IMR-90 (cell line): ENCODE measurements around the gene SYPL1. TPM values are rescaled to one million over a fixed set of nuclear protein-coding genes. Genes with fewer than 3 reads are reported as not detected.

Experiments used
- ATAC-seq: fragments of 200-7000 bp; cut with Tn5 transposase; 2 replicates; pipeline ENCODE4 v1.9.1; 2020; ENCODE audit warnings: low read depth, mild to moderate bottlenecking, moderate library complexity
- BruUV-seq: library from RNA; stranded (reverse); fragments of 400-500 nt; replicated peaks from 2 replicates; lab custom pipeline; 2021; lab: Mats Ljungman, UMichigan
- CTCF ChIA-PET: fragments of 300-600 bp; formaldehyde crosslinking; extraction: SDS; loops from one replicate; lab custom pipeline; 2021; ENCODE audit warnings: antibody characterized with exemption; lab: Yijun Ruan, JAX
- POLR2A ChIA-PET: fragments of 300-600 bp; sonication (Branson Sonifier 250); formaldehyde crosslinking; loops from one replicate; lab custom pipeline; 2022; ENCODE audit warnings: antibody characterized with exemption; ENCODE audit not compliant: unreplicated experiment; lab: Charles Lee
- DNase-seq: peaks from one replicate; pipeline ENCODE4 v3.0.0; 2013
- H2AFZ ChIP-seq: replicated peaks from 2 replicates; pipeline ENCODE3; 2013; ENCODE audit warnings: low read length, mild to moderate bottlenecking; ENCODE audit not compliant: poor library complexity
- H2AK5ac ChIP-seq: 2 replicates; pipeline ENCODE4 v1.6.1; 2013; ENCODE audit warnings: low read depth, low read length, inconsistent platforms
- H2AK9ac ChIP-seq: replicated peaks from 2 replicates; pipeline ENCODE3; 2013; ENCODE audit warnings: mild to moderate bottlenecking, low read depth, low read length, moderate library complexity; ENCODE audit not compliant: poor library complexity
- H2BK120ac ChIP-seq: 2 replicates; pipeline ENCODE4 v1.6.1; 2013; ENCODE audit warnings: low read depth, low read length, inconsistent platforms
- H2BK15ac ChIP-seq: 3 replicates; pipeline ENCODE4 v1.6.1; 2013; ENCODE audit warnings: low read depth, low read length, inconsistent platforms
- H2BK20ac ChIP-seq: 2 replicates; pipeline ENCODE4 v1.6.1; 2013; ENCODE audit warnings: low read depth, mild to moderate bottlenecking, inconsistent platforms, low read length, moderate library complexity
- H2BK5ac ChIP-seq: 2 replicates; pipeline ENCODE4 v1.6.1; 2013; ENCODE audit warnings: mild to moderate bottlenecking, low read depth, low read length, inconsistent platforms; ENCODE audit not compliant: poor library complexity, severe bottlenecking
- H3K14ac ChIP-seq: replicated peaks from 2 replicates; pipeline ENCODE4 v1.6.1; 2013; ENCODE audit warnings: low read depth, low read length, inconsistent platforms
- H3K18ac ChIP-seq: 2 replicates; pipeline ENCODE4 v1.6.1; 2013; ENCODE audit warnings: low read depth, low read length, control low read depth
- H3K23ac ChIP-seq: 2 replicates; pipeline ENCODE4 v1.6.1; 2013; ENCODE audit warnings: low read depth, low read length, inconsistent platforms
- H3K27ac ChIP-seq: 2 replicates; pipeline ENCODE4 v1.5.1; 2013; ENCODE audit warnings: mild to moderate bottlenecking, control low read depth, low read length; ENCODE audit not compliant: insufficient read depth
- H3K27me3 ChIP-seq: 2 replicates; pipeline ENCODE4 v1.6.1; 2013; ENCODE audit warnings: low read length; ENCODE audit not compliant: control insufficient read depth, insufficient read depth
- H3K36me3 ChIP-seq: 2 replicates; pipeline ENCODE4 v1.6.1; 2013; ENCODE audit warnings: low read length, mixed read lengths; ENCODE audit not compliant: control insufficient read depth, insufficient read depth
- H3K4ac ChIP-seq: 2 replicates; pipeline ENCODE4 v1.6.1; 2013; ENCODE audit warnings: low read depth, low read length, inconsistent platforms
- H3K4me1 ChIP-seq: 2 replicates; pipeline ENCODE4 v1.6.1; 2013; ENCODE audit warnings: low read length, mixed read lengths; ENCODE audit not compliant: control insufficient read depth, insufficient read depth
- H3K4me2 ChIP-seq: 2 replicates; pipeline ENCODE4 v1.6.1; 2013; ENCODE audit warnings: low read depth, mild to moderate bottlenecking, control low read depth, low read length, moderate library complexity
- H3K4me3 ChIP-seq: 2 replicates; pipeline ENCODE4 v1.5.1; 2013; ENCODE audit warnings: low read depth, mild to moderate bottlenecking, control low read depth, low read length, moderate library complexity; ENCODE audit not compliant: insufficient read depth
- H3K56ac ChIP-seq: 2 replicates; pipeline ENCODE4 v1.6.1; 2013; ENCODE audit warnings: low read length, inconsistent platforms; ENCODE audit not compliant: insufficient read depth; ENCODE audit errors: extremely low read depth
- H3K79me1 ChIP-seq, 2 experiments: 2 replicates each; pipeline ENCODE4 v1.6.1; 2013; ENCODE audit warnings: low read length in 2 of 2, inconsistent platforms in 1 of 2, low read depth in 1 of 2
- H3K9ac ChIP-seq: 2 replicates; pipeline ENCODE4 v1.6.1; 2013; ENCODE audit warnings: low read depth, low read length, control low read depth
- H3K9me1 ChIP-seq: 2 replicates; pipeline ENCODE4 v1.6.1; 2013; ENCODE audit warnings: low read length, inconsistent platforms; ENCODE audit not compliant: insufficient read depth
- H3K9me3 ChIP-seq: 2 replicates; pipeline ENCODE4 v1.6.1; 2013; ENCODE audit warnings: low read length; ENCODE audit not compliant: control insufficient read depth, insufficient read depth
- H4K20me1 ChIP-seq: 2 replicates; pipeline ENCODE4 v1.6.1; 2013; ENCODE audit warnings: low read length, inconsistent platforms; ENCODE audit not compliant: insufficient read depth
- H4K5ac ChIP-seq: 2 replicates; pipeline ENCODE4 v1.6.1; 2013; ENCODE audit warnings: mild to moderate bottlenecking, low read depth, low read length, control low read depth
- H4K8ac ChIP-seq, 2 experiments: 2 replicates each; pipeline ENCODE4 v1.6.1; 2013; ENCODE audit warnings: low read depth in 2 of 2, low read length in 2 of 2, control low read depth in 1 of 2, inconsistent platforms in 1 of 2
- H4K91ac ChIP-seq: 2 replicates; pipeline ENCODE4 v1.6.1; 2013; ENCODE audit warnings: low read depth, low read length, inconsistent platforms; ENCODE audit not compliant: insufficient read depth
- BHLHE40 ChIP-seq: fragments of 150-350 bp; IDR thresholded peaks from 2 replicates; pipeline ENCODE4 v1.6.1; 2016; ENCODE audit warnings: mild to moderate bottlenecking, low read depth, low read length
- CEBPB ChIP-seq: IDR thresholded peaks from 2 replicates; pipeline ENCODE4 v1.6.1; 2012; ENCODE audit warnings: low read depth, low read length, improper control_type of control experiment
- CHD1 ChIP-seq: IDR thresholded peaks from 2 replicates; pipeline ENCODE4 v1.6.1; 2012; ENCODE audit warnings: low read depth, low read length, improper control_type of control experiment
- CTCF ChIP-seq: conservative IDR thresholded peaks from 2 replicates; pipeline ENCODE4 v1.5.1; 2012; ENCODE audit warnings: mild to moderate bottlenecking, low read depth, low read length, improper control_type of control experiment
- ELK1 ChIP-seq: fragments of 150-350 bp; IDR thresholded peaks from 2 replicates; pipeline ENCODE4 v1.6.1; 2016; ENCODE audit warnings: low read depth, mild to moderate bottlenecking, low read length, moderate library complexity, borderline replicate concordance
- FOS ChIP-seq: fragments of 150-350 bp; IDR thresholded peaks from 2 replicates; pipeline ENCODE4 v1.6.1; 2016; ENCODE audit warnings: low read depth, low read length
- MAFK ChIP-seq: IDR thresholded peaks from 2 replicates; pipeline ENCODE4 v1.6.1; 2012; ENCODE audit warnings: low read depth, low read length, improper control_type of control experiment
- MAZ ChIP-seq: IDR thresholded peaks from 2 replicates; pipeline ENCODE4 v1.6.1; 2012; ENCODE audit warnings: low read depth, mild to moderate bottlenecking, low read length, improper control_type of control experiment, moderate library complexity, borderline replicate concordance
- MXI1 ChIP-seq: IDR thresholded peaks from 2 replicates; pipeline ENCODE4 v1.6.1; 2012; ENCODE audit warnings: low read depth, mild to moderate bottlenecking, low read length, moderate library complexity, borderline replicate concordance
- NFE2L2 ChIP-seq: fragments of 150-350 bp; IDR thresholded peaks from 2 replicates; pipeline ENCODE4 v1.6.1; 2016; ENCODE audit warnings: low read depth, mild to moderate bottlenecking, low read length
- RAD21 ChIP-seq: IDR thresholded peaks from 2 replicates; pipeline ENCODE4 v1.6.1; 2012; ENCODE audit warnings: low read length, improper control_type of control experiment
- RCOR1 ChIP-seq: IDR thresholded peaks from 2 replicates; pipeline ENCODE4 v1.6.1; 2012; ENCODE audit warnings: mild to moderate bottlenecking, low read length, improper control_type of control experiment; ENCODE audit not compliant: insufficient replicate concordance
- RFX5 ChIP-seq: IDR thresholded peaks from 2 replicates; pipeline ENCODE4 v1.8.0; 2012; ENCODE audit warnings: low read depth, mild to moderate bottlenecking, low read length, moderate library complexity
- SMC3 ChIP-seq: fragments of 150-350 bp; IDR thresholded peaks from 2 replicates; pipeline ENCODE4 v1.6.1; 2016; ENCODE audit warnings: low read depth, mild to moderate bottlenecking, antibody characterized with exemption, low read length, moderate library complexity
- USF2 ChIP-seq: fragments of 150-350 bp; IDR thresholded peaks from 2 replicates; pipeline ENCODE4 v1.6.1; 2017; ENCODE audit warnings: mild to moderate bottlenecking, antibody characterized with exemption, low read length, low read depth
- WGBS, 2 experiments: methylation state at CpG; one replicate each; pipeline versions ENCODE4 v1.1.5 to v1.1.7; 2013; ENCODE audit warnings: missing lambda C conversion rate in 2 of 2; ENCODE audit not compliant: insufficient read length in 1 of 2; ENCODE audit errors: extremely low coverage in 2 of 2; 5-methylcytosine and 5-hydroxymethylcytosine counted together
- dilution Hi-C: fragments of 300-500 bp; cut with HindIII; formaldehyde crosslinking; loops from one replicate; pipeline ENCODE4 v1.14.3; 2018; ENCODE audit warnings: low sequenced_read_pairs; ENCODE audit not compliant: unreplicated experiment
- in situ Hi-C: fragments of 300-500 bp; cut with MboI; formaldehyde crosslinking; loops from 3 replicates; pipeline ENCODE4 v1.14.3; 2019; ENCODE audit warnings: low sequenced_read_pairs, inconsistent platforms, mixed read lengths
- intact Hi-C: fragments of 100-400 bp; cut with micrococcal nuclease; formaldehyde crosslinking; loops from 2 replicates; pipeline ENCODE4 v1.10.0; 2022
- polyA plus RNA-seq, 3 experiments: library from polyadenylated mRNA; depleted of rRNA; stranded (reverse); fragments of >200 nt; gene quantifications; 2 replicates each; pipeline ENCODE4 v1.2.3, GENCODE V29; 2012; ENCODE audit warnings: low replicate concordance in 1 of 3
- total RNA-seq: library from RNA; depleted of rRNA; stranded (reverse); fragments of >200 nt; gene quantifications from 2 replicates; pipeline ENCODE4 v1.2.3, GENCODE V29; 2012

The SYPL1 gene
- total and polyA plus RNA-seq, 2 of the 4 experiments (the other 2 are of a cell fraction), result 19.0 to 45.0 TPM

GRCh38 chr7:106109521-106110237 lies 2.4 kb downstream of the SYPL1 start:
- no peak overlapping the region for H3K56ac ChIP-seq
- no peak overlapping the region for H2BK15ac ChIP-seq
- in situ Hi-C loops, result no loop called here
- no TSS peak for BruUV-seq
- no peak overlapping the region for H2BK20ac ChIP-seq
- TF ChIP-seq MAZ, result no peak
- TF ChIP-seq CHD1, result no peak
- TF ChIP-seq RFX5, result no peak
- no peak for TF ChIP-seq RCOR1
- no peak for TF ChIP-seq USF2
- no peak for TF ChIP-seq MXI1
- no peak for TF ChIP-seq ELK1
- TF ChIP-seq RAD21, result no peak
- no peak for TF ChIP-seq MAFK
- TF ChIP-seq NFE2L2, result no peak
- no peak for TF ChIP-seq FOS
- no peak for TF ChIP-seq CEBPB
- no peak for TF ChIP-seq SMC3
- TF ChIP-seq BHLHE40, result no peak
- TF ChIP-seq CTCF, result no peak
- H3K18ac ChIP-seq, result no peak overlapping the region
- DNase-seq (no peak), ATAC-seq (no peak)
- intact Hi-C loops, result loop anchor here (5.0 kb wide), 2 partner anchors 42 to 43 kb away; no protein-coding TSS in a partner anchor
- no peaks in the 10 kb centered on the region for H3K9me3 ChIP-seq
- dilution Hi-C loops, result no loop called here
- H3K36me3 ChIP-seq, result no peaks in the 10 kb centered on the region
- ChIA-PET CTCF (no interaction called here), POLR2A (no interaction called here)
- H3K4me2 ChIP-seq, result peak overlapping the region; percentile 98
- no peak overlapping the region for H2AFZ ChIP-seq
- H2AK5ac ChIP-seq, result no peak overlapping the region
- no peaks in the 10 kb centered on the region for H3K27me3 ChIP-seq
- H3K4ac ChIP-seq, result no peak overlapping the region
- no peak overlapping the region for H4K8ac ChIP-seq
- peaks cover 9% of the 10 kb centered on the region for H3K9me1 ChIP-seq
- H3K14ac ChIP-seq, result no peak overlapping the region
- 93 to 100% methylated on average over 1 to 2 of the region's 6 CpGs for WGBS, 2 experiments
- peaks cover 42% of the 10 kb centered on the region for H4K20me1 ChIP-seq
- no peak overlapping the region for H3K27ac ChIP-seq
- H3K23ac ChIP-seq, result peak overlapping the region; percentile 52; the same call in 1 of the 2 replicates
- H2BK5ac ChIP-seq, result no peak overlapping the region
- no peak overlapping the region for H2AK9ac ChIP-seq
- peaks cover 2% of the 10 kb centered on the region; the same call in 1 of the 2 replicates for H3K4me1 ChIP-seq
- H4K5ac ChIP-seq, result no peak overlapping the region
- H4K91ac ChIP-seq, result no peak overlapping the region
- H3K9ac ChIP-seq, result no peak overlapping the region
- H2BK120ac ChIP-seq, result no peak overlapping the region
- H3K4me3 ChIP-seq, result no peak overlapping the region
- H3K79me1 ChIP-seq, result peaks cover 18 to 47% of the 10 kb centered on the region in 2 experiments
